HepG2 (cell line): Measurements from ENCODE around the gene ADGRG6. TPM values are rescaled to one million over a fixed set of nuclear protein-coding genes. Genes with fewer than 3 reads are reported as not detected.

Experiments used
- AHR ChIP-seq: IDR thresholded peaks from 2 replicates; pipeline ENCODE4 v1.6.1; 2018; ENCODE audit warnings: missing genetic modification reagents, missing compliant biosample characterization
- FOSL1 ChIP-seq: sonication (generic); formaldehyde crosslinking; IDR thresholded peaks from 2 replicates; pipeline ENCODE4 v1.9.0; 2021; ENCODE audit warnings: missing genetic modification reagents, borderline replicate concordance
- GATAD2A ChIP-seq: IDR thresholded peaks from 2 replicates; pipeline ENCODE4 v1.6.1; 2016
- GZF1 ChIP-seq: sonication (generic); formaldehyde crosslinking; IDR thresholded peaks from 2 replicates; pipeline ENCODE4 v1.5.1; 2020; ENCODE audit warnings: mild to moderate bottlenecking, missing genetic modification reagents
- ISX ChIP-seq: sonication (generic); formaldehyde crosslinking; conservative IDR thresholded peaks from 2 replicates; pipeline ENCODE4 v1.5.0; 2020; ENCODE audit warnings: missing genetic modification reagents
- MEIS1 ChIP-seq: sonication (generic); formaldehyde crosslinking; IDR thresholded peaks from 2 replicates; pipeline ENCODE4 v1.9.0; 2021; ENCODE audit warnings: mild to moderate bottlenecking, missing genetic modification reagents, moderate library complexity, borderline replicate concordance
- NPAS2 ChIP-seq: sonication (generic); formaldehyde crosslinking; IDR thresholded peaks from 2 replicates; pipeline ENCODE4 v1.8.0; 2022; ENCODE audit warnings: mild to moderate bottlenecking, missing genetic modification reagents, borderline replicate concordance
- SALL2 ChIP-seq: sonication (generic); formaldehyde crosslinking; IDR thresholded peaks from 2 replicates; pipeline ENCODE4 v1.8.1; 2023; ENCODE audit warnings: mild to moderate bottlenecking, missing genetic modification reagents, inconsistent platforms
- SCMH1 ChIP-seq: sonication (generic); formaldehyde crosslinking; IDR thresholded peaks from 2 replicates; pipeline ENCODE4 v1.9.0; 2021; ENCODE audit warnings: missing genetic modification reagents, mild to moderate bottlenecking, borderline replicate concordance
- SMAD1 ChIP-seq: sonication (generic); formaldehyde crosslinking; IDR thresholded peaks from 2 replicates; pipeline ENCODE4 v1.4.0; 2020; ENCODE audit warnings: missing genetic modification reagents, low read depth, mild to moderate bottlenecking, borderline replicate concordance
- SRSF4 ChIP-seq: fragments of 200-400 bp; formaldehyde crosslinking; IDR thresholded peaks from one replicate; pipeline ENCODE4 v1.6.1; 2018; ENCODE audit warnings: mild to moderate bottlenecking, low read depth, low read length, moderate library complexity; ENCODE audit not compliant: poor library complexity, severe bottlenecking
- XRCC5 ChIP-seq: fragments of 200-400 bp; formaldehyde crosslinking; optimal IDR thresholded peaks from 2 replicates; pipeline ENCODE3; 2017; ENCODE audit warnings: mild to moderate bottlenecking, low read length
- ZBTB21 ChIP-seq: sonication (generic); formaldehyde crosslinking; IDR thresholded peaks from 2 replicates; pipeline ENCODE4 v1.4.0; 2020; ENCODE audit warnings: missing genetic modification reagents
- ZBTB38 ChIP-seq: sonication (generic); formaldehyde crosslinking; IDR thresholded peaks from 2 replicates; pipeline ENCODE4 v1.5.1; 2020; ENCODE audit warnings: mild to moderate bottlenecking, missing genetic modification reagents
- ZNF335 ChIP-seq: sonication (generic); formaldehyde crosslinking; IDR thresholded peaks from 2 replicates; pipeline ENCODE4 v1.4.0; 2020; ENCODE audit warnings: missing genetic modification reagents
- ZNF367 ChIP-seq: sonication (generic); formaldehyde crosslinking; IDR thresholded peaks from 2 replicates; pipeline ENCODE4 v1.4.0; 2020; ENCODE audit warnings: missing genetic modification reagents, borderline replicate concordance
- ZNF382 ChIP-seq: sonication (generic); formaldehyde crosslinking; IDR thresholded peaks from 2 replicates; pipeline ENCODE4 v1.5.0; 2020; ENCODE audit warnings: missing genetic modification reagents, mild to moderate bottlenecking, borderline replicate concordance
- ZNF550 ChIP-seq: sonication (generic); formaldehyde crosslinking; IDR thresholded peaks from 2 replicates; pipeline ENCODE4 v1.4.0; 2020; ENCODE audit warnings: mild to moderate bottlenecking, missing genetic modification reagents, borderline replicate concordance
- ZNF629 ChIP-seq: sonication (generic); formaldehyde crosslinking; conservative IDR thresholded peaks from 2 replicates; pipeline ENCODE4 v1.5.0; 2020; ENCODE audit warnings: missing genetic modification reagents
- ZNF776 ChIP-seq: sonication (generic); formaldehyde crosslinking; IDR thresholded peaks from 2 replicates; pipeline ENCODE4 v1.4.0; 2020; ENCODE audit warnings: mild to moderate bottlenecking, missing genetic modification reagents
- ZSCAN29 ChIP-seq: sonication (generic); formaldehyde crosslinking; conservative IDR thresholded peaks from 2 replicates; pipeline ENCODE4 v1.4.0; 2020; ENCODE audit warnings: mild to moderate bottlenecking, missing genetic modification reagents
- polyA plus RNA-seq, 8 experiments: library from polyadenylated mRNA; depleted of rRNA in 3 of 8; stranded (reverse) in 7 of 8; unstranded in 1 of 8; fragments of >200 nt; fragmentation: Illumina TruSeq in 4 of 8; extraction: Trizol in 4 of 8; gene quantifications; 2 replicates each; pipeline versions ENCODE4 v1.2.1 to v1.2.3, GENCODE V29; 2011 to 2016; ENCODE audit warnings: low read depth in 4 of 8, missing spikeins in 1 of 8, mixed read lengths in 1 of 8; ENCODE audit not compliant: insufficient read depth in 1 of 8
- total RNA-seq, 5 experiments: library from RNA; depleted of rRNA; stranded (reverse); fragments of >200 nt; fragmentation: Illumina TruSeq; extraction: Trizol; gene quantifications; 2 replicates each; pipeline ENCODE4 v1.2.3, GENCODE V29; 2016; ENCODE audit warnings: low read depth in 1 of 5
- TF ChIP-seq, protein P1 (sequence below): IDR thresholded peaks from 2 replicates; pipeline ENCODE4 v1.6.1; 2016; ENCODE audit warnings: low read depth, borderline replicate concordance
- TF ChIP-seq, protein P2 (sequence below): sonication (generic); formaldehyde crosslinking; IDR thresholded peaks from 2 replicates; pipeline ENCODE4 v1.4.0; 2020; ENCODE audit warnings: missing genetic modification reagents, low read depth, mild to moderate bottlenecking, borderline replicate concordance
- TF ChIP-seq, protein P3 (sequence below): sonication (generic); formaldehyde crosslinking; IDR thresholded peaks from 2 replicates; pipeline ENCODE4 v1.5.0; 2020; ENCODE audit warnings: missing genetic modification reagents
- TF ChIP-seq, protein P4 (sequence below): sonication (generic); formaldehyde crosslinking; IDR thresholded peaks from 2 replicates; pipeline ENCODE4 v1.5.1; 2020; ENCODE audit warnings: mild to moderate bottlenecking, missing genetic modification reagents, moderate library complexity
- TF ChIP-seq, protein P5 (sequence below): IDR thresholded peaks from 2 replicates; pipeline ENCODE4 v1.6.1; 2016; ENCODE audit warnings: missing compliant biosample characterization, missing genetic modification reagents, borderline replicate concordance

The ADGRG6 gene
- total and polyA plus RNA-seq, 2 of the 13 experiments (the other 11 are each of a cell fraction or from before 2014, with no cell fraction given) = 129 to 249 TPM

DNA sequence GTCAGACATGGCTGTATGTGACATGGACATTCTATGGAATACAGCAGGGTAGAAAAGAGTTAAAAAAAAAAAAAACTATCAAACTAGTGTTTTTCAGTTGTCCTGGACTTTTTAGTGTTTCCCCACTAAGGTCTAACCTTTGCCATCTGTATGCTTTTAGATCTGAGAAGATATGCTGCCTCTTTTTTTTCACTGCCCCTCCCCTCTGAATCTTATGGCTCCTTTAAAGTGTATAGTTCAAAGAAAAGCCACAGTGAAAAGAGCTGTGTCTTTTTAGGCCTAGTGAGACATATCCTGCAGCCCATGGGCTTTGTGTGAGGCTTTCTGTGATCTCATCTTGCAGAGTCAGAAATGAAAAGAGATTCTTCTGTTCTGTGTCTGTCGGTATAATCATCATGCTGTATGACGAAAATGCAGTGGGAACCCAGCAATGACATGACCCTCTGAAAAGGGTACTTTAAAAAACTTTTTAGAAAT lies 29.3 kb downstream of the ADGRG6 start (continued):
- TF ChIP-seq SRSF4 = no peak
- TF ChIP-seq ZNF776 (CRISPR knock-in tag) = no peak
- TF ChIP-seq SMAD1 = no peak
- TF ChIP-seq ZNF367 (CRISPR knock-in tag) = no peak
- TF ChIP-seq, protein P1, sequence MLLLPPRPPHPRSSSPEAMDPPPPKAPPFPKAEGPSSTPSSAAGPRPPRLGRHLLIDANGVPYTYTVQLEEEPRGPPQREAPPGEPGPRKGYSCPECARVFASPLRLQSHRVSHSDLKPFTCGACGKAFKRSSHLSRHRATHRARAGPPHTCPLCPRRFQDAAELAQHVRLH (CRISPR knock-in tag) = peak; percentile 49; the same call in 1 of the 2 replicates
- TF ChIP-seq XRCC5 = no peak
- TF ChIP-seq, protein P2, sequence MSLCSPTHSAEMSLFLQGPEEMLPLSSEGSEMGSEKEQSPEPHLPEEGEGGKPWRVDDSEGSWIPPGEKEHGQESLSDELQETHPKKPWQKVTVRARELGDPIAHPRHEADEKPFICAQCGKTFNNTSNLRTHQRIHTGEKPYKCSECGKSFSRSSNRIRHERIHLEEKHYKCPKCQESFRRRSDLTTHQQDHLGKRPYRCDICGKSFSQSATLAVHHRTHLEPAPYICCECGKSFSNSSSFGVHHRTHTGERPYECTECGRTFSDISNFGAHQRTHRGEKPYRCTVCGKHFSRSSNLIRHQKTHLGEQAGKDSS = no peak
- TF ChIP-seq, protein P3, sequence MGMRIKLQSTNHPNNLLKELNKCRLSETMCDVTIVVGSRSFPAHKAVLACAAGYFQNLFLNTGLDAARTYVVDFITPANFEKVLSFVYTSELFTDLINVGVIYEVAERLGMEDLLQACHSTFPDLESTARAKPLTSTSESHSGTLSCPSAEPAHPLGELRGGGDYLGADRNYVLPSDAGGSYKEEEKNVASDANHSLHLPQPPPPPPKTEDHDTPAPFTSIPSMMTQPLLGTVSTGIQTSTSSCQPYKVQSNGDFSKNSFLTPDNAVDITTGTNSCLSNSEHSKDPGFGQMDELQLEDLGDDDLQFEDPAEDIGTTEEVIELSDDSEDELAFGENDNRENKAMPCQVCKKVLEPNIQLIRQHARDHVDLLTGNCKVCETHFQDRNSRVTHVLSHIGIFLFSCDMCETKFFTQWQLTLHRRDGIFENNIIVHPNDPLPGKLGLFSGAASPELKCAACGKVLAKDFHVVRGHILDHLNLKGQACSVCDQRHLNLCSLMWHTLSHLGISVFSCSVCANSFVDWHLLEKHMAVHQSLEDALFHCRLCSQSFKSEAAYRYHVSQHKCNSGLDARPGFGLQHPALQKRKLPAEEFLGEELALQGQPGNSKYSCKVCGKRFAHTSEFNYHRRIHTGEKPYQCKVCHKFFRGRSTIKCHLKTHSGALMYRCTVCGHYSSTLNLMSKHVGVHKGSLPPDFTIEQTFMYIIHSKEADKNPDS (CRISPR knock-in tag) = no peak
- TF ChIP-seq ZBTB38 = no peak
- TF ChIP-seq SALL2 (CRISPR knock-in tag) = no peak
- no peak; the same call in 1 of the 2 replicates for TF ChIP-seq MEIS1 (CRISPR knock-in tag)
- TF ChIP-seq NPAS2 (CRISPR knock-in tag) = no peak
- peak; percentile 11; the same call in 1 of the 2 replicates for TF ChIP-seq FOSL1 (CRISPR knock-in tag)
- TF ChIP-seq, protein P4, sequence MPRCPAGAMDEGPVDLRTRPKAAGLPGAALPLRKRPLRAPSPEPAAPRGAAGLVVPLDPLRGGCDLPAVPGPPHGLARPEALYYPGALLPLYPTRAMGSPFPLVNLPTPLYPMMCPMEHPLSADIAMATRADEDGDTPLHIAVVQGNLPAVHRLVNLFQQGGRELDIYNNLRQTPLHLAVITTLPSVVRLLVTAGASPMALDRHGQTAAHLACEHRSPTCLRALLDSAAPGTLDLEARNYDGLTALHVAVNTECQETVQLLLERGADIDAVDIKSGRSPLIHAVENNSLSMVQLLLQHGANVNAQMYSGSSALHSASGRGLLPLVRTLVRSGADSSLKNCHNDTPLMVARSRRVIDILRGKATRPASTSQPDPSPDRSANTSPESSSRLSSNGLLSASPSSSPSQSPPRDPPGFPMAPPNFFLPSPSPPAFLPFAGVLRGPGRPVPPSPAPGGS (CRISPR knock-in tag) = no peak
- no peak for TF ChIP-seq ISX
- peak; percentile 94 for TF ChIP-seq GATAD2A (CRISPR knock-in tag)
- no peak for TF ChIP-seq ZNF382 (CRISPR knock-in tag)
- TF ChIP-seq ZNF335 (CRISPR knock-in tag) = 0 out of 2 replicates have a peak, but pooled peaks have one; percentile 19
- 0 out of 2 replicates have a peak, but pooled peaks have one; percentile 56 for TF ChIP-seq ZSCAN29
- TF ChIP-seq ZNF550 (CRISPR knock-in tag) = no peak
- TF ChIP-seq ZBTB21 (CRISPR knock-in tag) = peak; percentile 97
- TF ChIP-seq GZF1 (CRISPR knock-in tag) = no peak
- TF ChIP-seq SCMH1 (CRISPR knock-in tag) = no peak
- no peak for TF ChIP-seq AHR (CRISPR knock-in tag)
- TF ChIP-seq ZNF629 (CRISPR knock-in tag) = no peak
- TF ChIP-seq, protein P5, sequence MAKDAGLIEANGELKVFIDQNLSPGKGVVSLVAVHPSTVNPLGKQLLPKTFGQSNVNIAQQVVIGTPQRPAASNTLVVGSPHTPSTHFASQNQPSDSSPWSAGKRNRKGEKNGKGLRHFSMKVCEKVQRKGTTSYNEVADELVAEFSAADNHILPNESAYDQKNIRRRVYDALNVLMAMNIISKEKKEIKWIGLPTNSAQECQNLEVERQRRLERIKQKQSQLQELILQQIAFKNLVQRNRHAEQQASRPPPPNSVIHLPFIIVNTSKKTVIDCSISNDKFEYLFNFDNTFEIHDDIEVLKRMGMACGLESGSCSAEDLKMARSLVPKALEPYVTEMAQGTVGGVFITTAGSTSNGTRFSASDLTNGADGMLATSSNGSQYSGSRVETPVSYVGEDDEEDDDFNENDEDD (CRISPR knock-in tag) = no peak
